Coronary artery (tissue), 2 donors: ENCODE results near the gene PUM1.
"Not testable (repeated sequence)": the region's sequence is repeated elsewhere in the genome, so short reads cannot be mapped to it uniquely, and the experiment has no call there.

Source experiments
- DNase-seq: peaks from one replicate; pipeline ENCODE4 v3.0.0-alpha.2; 2017; ENCODE audit warnings: low spot score
- H3K27ac ChIP-seq, 2 donors: fragments of 200-600 bp; sonication (generic); one replicate each; pipeline ENCODE4 v1.5.1; 2016 to 2019
- H3K4me3 ChIP-seq: fragments of 200-600 bp; sonication (generic); 2 replicates; pipeline ENCODE4 v1.5.1; 2016; ENCODE audit warnings: mild to moderate bottlenecking, moderate library complexity
- TF ChIP-seq, protein P1 (sequence below): fragments of 200-600 bp; sonication (generic); IDR thresholded peaks from one replicate; pipeline ENCODE4 v1.5.1; 2019; ENCODE audit warnings: antibody characterized with exemption

The PUM1 gene

DNA sequence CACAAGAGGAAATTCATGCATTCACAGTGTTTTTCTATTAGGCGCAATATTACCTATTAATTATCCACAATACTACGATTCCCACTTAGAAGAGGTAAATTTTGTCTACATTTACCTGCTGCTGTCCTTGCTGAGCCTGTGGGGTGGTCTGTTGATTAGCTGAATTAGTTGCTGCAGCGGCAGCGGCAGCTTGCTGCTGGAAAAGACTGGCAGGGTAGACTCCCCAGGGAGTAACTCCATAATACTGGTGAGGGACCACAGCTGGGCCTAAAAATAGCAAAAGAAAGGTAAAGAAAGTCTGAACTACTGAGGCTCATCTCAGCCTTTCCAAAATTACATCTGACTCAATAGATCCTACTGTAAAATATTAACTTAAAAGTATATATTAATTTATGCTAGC is 91.0 kb downstream of the PUM1 start:
- DNase-seq: no peak
- H3K27ac ChIP-seq: no peak overlapping the region
- no peak overlapping the region for H3K4me3 ChIP-seq
- TF ChIP-seq, protein P1, sequence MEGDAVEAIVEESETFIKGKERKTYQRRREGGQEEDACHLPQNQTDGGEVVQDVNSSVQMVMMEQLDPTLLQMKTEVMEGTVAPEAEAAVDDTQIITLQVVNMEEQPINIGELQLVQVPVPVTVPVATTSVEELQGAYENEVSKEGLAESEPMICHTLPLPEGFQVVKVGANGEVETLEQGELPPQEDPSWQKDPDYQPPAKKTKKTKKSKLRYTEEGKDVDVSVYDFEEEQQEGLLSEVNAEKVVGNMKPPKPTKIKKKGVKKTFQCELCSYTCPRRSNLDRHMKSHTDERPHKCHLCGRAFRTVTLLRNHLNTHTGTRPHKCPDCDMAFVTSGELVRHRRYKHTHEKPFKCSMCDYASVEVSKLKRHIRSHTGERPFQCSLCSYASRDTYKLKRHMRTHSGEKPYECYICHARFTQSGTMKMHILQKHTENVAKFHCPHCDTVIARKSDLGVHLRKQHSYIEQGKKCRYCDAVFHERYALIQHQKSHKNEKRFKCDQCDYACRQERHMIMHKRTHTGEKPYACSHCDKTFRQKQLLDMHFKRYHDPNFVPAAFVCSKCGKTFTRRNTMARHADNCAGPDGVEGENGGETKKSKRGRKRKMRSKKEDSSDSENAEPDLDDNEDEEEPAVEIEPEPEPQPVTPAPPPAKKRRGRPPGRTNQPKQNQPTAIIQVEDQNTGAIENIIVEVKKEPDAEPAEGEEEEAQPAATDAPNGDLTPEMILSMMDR: no peak

DNA sequence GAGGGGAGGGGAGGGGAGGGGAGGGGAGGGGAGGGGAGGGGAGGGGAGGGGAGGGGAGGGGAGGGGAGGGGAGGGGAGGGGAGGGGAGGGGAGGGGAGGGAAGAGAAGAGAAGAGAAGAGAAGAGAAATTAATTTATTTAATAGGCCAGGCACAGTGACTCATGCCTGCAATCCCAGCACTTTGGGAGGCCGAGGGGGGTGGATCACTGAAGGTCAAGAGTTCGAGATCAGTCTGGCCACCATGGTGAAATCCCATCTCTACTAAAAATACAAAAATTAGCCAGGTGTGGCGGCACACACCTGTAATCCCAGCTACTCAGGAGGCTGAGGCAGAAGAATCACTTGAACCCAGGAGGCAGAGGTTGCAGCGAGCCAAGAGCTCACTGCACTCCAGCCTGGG is 93.2 kb downstream of the PUM1 start:
- not testable (repeated sequence) for H3K27ac ChIP-seq, DNase-seq

DNA sequence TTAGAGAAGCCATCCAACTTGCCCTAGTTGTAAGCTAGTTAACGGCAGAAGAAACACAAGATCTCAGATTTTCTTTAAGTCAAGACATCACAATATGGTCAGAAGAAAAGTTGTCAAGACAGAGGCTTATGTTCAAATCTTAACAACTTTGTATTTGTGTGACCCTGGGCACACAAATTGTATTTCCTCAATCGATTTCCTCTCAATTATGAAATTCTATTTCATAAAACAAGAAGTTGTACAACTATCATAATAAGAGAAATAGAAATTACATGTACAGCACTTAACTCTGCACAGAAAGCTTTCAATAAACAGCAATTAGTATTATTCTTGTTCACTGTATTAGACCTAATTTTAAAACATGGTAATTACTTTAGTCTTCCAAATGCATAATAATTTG is 94.0 kb downstream of the PUM1 start:
- no peak overlapping the region for H3K27ac ChIP-seq
- H3K4me3 ChIP-seq: no peak overlapping the region
- no peak for DNase-seq
- TF ChIP-seq, protein P1: no peak

More for the DNA sequence above, 93.2 kb downstream of the PUM1 start:
- H3K4me3 ChIP-seq: not testable (repeated sequence)

DNA sequence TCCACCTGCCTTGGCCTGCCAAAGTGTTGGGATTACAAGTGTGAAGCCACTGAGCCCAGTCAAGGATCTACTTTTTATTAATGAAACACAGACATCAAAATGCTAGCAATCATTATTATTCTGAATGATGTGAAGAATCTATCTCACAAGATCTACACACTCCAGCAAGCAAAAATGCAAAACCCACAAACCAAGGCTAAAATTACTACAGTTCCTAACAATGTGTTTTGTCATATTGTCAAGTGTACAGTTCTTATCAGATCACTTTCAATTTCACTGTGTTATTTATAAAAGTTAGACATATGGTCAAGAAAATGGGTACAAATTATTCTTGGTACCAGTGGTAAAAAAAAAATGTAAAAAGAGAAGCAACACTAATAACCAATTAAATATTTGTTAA is 95.6 kb downstream of the PUM1 start:
- no peak overlapping the region for H3K4me3 ChIP-seq
- TF ChIP-seq, protein P1: no peak
- no peak overlapping the region for H3K27ac ChIP-seq
- no peak for DNase-seq

DNA sequence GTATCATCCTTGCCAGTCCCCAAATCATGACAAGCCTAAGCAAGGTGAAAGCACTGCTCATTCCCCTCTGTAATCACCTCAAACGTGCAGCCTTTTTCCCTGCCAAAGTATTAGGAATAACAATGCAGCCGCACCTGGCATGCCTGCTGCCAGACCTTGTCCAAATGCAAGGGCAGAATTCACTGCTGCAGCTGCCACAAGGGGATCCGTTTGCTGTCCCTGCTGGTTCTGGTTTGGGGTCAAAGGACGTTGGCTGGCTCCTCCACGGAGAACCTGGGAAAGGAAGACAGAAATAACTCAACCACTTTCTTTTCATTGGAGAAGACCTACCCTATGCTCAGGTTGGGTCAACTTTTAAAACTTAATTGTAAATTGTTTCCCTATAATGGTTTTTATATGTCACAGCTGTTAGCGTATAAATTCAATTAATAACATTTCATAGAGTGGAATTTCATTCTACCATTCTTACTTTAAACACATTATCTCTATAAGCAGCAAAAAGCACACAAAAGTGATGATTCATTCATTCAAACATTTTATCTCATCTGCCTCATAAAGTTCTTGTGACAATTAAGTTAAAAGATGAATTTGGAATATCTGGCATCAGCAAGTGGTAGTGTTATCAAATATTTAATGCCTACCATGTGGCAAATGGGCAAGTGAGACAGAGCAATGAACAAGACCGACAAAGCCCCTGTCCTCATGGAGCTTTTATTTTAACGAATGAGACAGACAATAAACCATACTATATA is 97.1 kb downstream of the PUM1 start:
- TF ChIP-seq, protein P1: no peak
- no peak overlapping the region for H3K4me3 ChIP-seq
- H3K27ac ChIP-seq: no peak overlapping the region
- no peak for DNase-seq

DNA sequence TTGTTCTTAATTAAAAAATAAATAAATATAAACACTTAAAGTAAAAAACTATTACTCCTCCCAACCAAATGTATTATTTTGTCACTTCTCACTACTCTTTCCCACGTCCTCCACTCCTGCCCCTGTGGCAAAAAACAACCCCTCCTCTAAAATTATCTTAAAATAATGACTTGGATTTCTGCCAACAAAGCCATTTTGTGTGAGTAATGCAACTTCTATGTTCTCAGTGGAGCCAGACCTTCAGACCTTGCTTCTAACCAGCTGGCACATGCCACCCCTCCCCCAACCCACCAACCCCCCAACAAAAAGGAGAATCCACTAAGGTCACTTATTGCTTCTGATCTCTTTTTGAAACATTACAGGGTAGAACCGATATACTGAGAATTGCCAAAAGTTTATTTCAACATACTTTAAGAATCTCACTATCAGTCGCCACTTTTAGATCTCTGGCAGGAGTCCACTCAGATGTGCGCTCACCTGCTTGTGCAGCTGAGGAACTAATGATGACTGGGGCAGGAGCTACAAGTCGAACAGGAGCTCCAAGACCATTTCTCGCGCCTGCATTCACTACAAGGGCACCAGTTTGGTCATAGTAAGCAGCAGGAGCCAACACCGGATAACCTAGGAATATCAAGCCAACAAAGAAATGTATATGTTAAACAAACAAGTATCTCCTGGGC is 98.7 kb downstream of the PUM1 start:
- peak overlapping the region in 1 of 2 donors; percentile 14 for H3K27ac ChIP-seq
- H3K4me3 ChIP-seq: no peak overlapping the region
- TF ChIP-seq, protein P1: no peak
- DNase-seq: no peak

DNA sequence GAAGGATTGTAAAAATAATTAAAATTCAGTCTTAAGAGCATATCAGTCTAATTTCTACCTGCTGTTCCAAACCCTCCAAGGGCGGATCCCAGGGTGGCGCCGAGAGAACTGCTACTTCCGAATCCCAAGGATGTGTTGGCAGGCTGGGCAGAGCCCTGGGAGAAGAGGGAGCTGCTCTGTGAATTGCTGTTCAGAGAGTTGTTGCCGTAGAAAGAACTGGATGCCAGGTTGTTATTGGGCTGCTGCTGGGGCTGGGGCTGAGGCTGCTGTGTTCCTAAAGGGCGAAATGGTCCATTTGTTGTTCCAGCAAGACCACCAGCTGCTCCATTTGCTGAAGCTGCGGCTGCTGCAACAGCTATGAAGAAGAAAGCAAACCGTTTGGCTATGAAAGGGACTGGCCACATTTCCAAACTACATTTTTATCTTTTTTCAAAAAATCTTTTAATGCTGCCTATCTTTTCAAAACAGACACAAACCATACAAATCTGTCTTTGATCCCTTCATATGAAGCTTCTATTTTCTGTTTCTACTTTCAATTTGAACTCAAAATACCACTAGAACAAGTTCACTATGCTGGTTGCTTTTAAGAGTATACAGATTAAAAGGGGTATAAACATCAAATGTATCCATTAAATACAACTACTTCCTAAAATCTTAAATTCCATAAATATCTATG is 99.5 kb downstream of the PUM1 start:
- no peak for DNase-seq
- no peak overlapping the region for H3K4me3 ChIP-seq
- H3K27ac ChIP-seq: peak overlapping the region; percentile 45 to 60
- TF ChIP-seq, protein P1: no peak
